Measurements from ENCODE around the gene MYO18B.
"Not testable (repeated sequence)": the region's sequence is repeated elsewhere in the genome, so short reads cannot be mapped to it uniquely, and the experiment has no call there.

Gene MYO18B

DNA sequence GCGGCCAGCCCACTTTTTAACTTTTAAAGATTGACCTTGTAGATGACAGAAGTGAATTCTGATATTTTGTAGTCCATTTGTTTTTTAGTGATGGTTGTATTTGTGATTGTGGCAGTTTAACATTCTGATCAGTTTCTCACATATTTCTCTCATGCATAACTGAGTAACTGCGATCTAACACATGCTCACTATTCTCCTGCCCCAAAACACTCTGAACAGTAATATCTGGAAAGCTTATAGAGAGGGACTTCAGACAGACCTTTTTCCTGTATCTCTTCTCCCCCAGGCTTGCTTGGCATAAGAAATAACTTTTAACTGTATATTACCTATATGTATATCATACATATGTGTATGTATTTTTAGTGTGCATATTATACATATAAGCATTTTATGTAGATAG, 37.3 kb upstream of the MYO18B start:
- TF ChIP-seq POLR2A (IDR thresholded peaks at IDR 0.05; ENCODE audit: low read depth, low read length): no peak
- FAIRE-seq: no peak
- no peak for DNase-seq (ENCODE audit: insufficient read length, low spot score)

DNA sequence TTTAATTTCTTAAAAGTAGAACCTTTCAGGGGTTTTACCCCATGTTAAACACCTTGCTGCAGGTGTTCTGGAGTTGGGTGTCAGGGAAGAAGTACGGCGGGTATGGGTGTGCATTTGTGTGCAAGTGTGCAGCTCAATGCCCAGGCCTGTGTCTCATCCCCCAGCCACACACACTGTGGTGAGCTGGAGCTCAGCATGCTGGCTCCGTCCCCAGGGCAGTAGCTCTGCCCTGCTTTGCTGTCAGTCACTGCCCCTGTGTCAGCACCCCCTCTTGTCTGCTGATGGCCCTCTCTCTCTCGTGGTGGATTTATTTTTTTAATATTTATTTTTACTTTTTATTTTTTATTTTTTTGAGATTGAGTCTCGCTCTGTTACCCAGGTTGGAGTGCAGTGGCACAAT, 35.8 kb upstream of the MYO18B start:
- FAIRE-seq: no peak
- no peak for TF ChIP-seq POLR2A (IDR thresholded peaks at IDR 0.05; ENCODE audit: low read depth, low read length)
- no peak for DNase-seq (ENCODE audit: insufficient read length, low spot score)

DNA sequence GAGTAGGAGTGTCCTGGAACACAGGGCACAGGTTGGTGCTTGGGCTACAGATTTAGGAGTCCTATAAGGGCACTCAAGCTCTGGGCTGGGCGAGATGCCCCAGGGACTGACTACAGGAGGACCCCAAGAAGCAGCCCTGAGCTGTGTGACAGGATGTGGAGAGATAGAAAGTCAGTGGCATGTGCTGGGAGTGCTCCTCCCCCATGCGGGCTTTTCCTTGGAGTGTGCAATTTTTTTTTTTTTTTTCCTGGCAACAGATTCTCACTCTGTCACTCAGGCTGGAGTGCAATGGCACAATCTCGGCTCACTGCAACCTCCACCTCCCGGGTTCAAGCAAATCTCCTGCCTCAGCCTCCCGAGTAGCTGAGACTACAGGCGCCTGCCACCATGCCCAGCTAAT, 33.6 kb upstream of the MYO18B start:
- FAIRE-seq; DNase-seq (ENCODE audit: insufficient read length, low spot score): not testable (repeated sequence)

DNA sequence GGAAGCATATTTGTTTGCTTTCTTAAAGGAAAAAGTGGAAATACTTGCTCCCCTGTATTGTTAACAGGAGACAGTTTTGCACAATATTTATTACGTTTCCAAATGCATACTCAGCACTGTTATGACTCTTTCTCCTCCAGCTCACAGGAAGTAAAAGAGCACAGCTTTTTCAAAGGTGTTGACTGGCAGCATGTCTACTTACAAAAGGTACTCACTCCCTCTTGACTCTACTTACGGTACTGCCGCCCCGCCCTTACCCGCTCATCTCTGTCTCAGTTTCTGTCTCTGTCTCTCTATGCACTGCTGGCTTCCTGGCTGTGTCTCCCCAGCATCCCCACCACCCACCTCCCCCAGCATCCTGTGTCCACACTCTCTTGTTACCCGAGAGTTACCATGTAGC, 32.2 kb upstream of the MYO18B start:
- no peak for DNase-seq (ENCODE audit: insufficient read length, low spot score)
- FAIRE-seq: no peak
- no peak for TF ChIP-seq POLR2A (IDR thresholded peaks at IDR 0.05; ENCODE audit: low read depth, low read length)

DNA sequence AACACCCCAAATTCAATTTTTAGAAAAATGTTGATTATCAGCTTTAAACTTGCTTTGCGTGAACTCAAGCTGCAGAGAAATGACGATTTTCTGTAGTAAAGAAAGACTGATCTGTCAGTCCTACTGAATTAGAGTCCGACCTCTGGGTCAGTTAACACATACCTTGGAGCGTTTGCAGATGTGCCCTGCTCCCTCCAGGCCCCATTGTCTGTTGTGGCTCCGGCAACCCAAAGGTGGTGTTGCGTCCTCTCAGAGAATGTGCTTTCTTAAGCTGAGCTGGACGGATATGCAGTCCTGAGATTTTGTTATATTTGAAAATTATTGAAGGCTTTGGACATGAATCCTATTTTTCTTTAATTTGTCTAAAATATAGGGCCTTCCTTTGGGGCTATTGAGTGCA, 31.5 kb upstream of the MYO18B start:
- TF ChIP-seq POLR2A (IDR thresholded peaks at IDR 0.05; ENCODE audit: low read depth, low read length): no peak
- FAIRE-seq (no peak), DNase-seq (ENCODE audit: insufficient read length, low spot score) (no peak)

DNA sequence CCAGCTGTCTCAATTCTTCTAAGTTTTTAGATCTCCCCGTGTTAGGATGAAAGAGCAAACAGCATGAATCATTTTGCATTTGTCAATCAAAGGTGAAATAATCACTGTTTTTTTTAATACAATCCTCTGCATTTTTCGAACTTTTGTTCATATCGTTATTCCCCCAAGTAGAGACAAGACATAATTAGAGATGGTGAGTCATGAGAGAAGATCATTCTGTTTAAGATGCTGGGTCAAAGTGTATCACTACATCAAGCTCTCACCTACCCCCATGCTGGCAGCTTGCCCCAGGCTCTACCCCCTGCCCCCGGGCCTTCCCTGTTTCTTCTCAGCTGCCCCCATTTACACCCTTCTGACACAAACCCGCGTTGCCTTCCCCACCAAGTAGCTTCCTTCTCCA, 30.5 kb upstream of the MYO18B start:
- FAIRE-seq: no peak
- no peak for TF ChIP-seq POLR2A (IDR thresholded peaks at IDR 0.05; ENCODE audit: low read depth, low read length)

DNA sequence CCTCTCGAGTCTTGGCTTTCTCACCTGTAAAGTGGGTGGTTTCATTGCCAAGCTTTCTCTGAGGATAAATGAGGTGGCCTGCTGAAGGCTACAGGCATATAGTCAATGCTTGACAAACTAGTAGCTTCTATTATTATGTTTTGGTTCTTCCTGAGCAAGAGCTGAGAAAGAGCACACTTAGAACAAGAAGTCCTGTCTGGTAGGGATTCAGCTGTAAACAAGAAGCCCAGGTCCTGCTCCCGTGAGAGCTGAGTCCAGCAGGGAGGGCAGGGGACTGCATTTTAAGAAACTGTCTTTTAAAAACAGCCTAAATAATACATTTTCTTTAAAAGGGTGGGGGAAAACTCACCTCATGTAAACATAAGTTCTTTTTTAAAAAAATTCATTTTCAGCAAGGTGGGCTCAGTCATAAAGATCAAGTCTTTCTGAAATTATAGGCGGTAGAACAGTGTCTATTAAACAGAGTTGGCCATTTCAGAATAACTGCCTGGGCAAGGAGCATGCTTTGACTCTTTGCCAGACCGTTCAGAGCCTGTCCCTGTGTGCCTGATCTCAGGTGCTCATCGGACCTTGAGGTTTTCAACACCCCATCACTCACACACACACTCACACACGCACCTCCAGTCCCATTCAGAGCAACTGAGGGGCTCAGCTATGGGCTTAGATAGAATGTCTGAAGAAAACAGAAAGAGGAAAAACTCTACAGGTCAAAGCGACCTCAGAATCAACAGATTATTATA, 29.2 kb upstream of the MYO18B start:
- DNase-seq (ENCODE audit: insufficient read length, low spot score): no peak
- no peak for FAIRE-seq
- TF ChIP-seq POLR2A (IDR thresholded peaks at IDR 0.05; ENCODE audit: low read depth, low read length): no peak

More for the DNA sequence above, 30.5 kb upstream of the MYO18B start:
- DNase-seq (ENCODE audit: insufficient read length, low spot score): no peak

DNA sequence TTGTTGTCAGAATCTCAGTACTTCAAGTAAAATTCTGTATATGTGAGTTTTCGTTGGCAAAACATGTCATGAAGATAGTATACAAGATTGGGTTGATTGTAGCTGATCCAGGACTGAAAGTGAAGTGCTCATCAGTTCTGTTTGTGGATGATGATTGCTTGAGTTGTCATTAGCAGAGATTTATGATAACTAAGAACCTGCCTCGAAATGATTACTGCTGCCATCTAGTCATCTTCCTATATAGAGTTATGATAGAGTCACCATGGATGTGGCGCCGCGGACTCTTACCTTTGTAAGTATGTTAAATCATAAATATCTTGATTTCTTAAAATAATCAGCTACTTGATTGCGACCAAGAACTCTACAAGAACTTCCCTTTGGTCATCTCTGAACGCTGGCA, 27.9 kb upstream of the MYO18B start:
- no peak for DNase-seq (ENCODE audit: insufficient read length, low spot score)
- no peak for TF ChIP-seq POLR2A (IDR thresholded peaks at IDR 0.05; ENCODE audit: low read depth, low read length)
- no peak for FAIRE-seq

DNA sequence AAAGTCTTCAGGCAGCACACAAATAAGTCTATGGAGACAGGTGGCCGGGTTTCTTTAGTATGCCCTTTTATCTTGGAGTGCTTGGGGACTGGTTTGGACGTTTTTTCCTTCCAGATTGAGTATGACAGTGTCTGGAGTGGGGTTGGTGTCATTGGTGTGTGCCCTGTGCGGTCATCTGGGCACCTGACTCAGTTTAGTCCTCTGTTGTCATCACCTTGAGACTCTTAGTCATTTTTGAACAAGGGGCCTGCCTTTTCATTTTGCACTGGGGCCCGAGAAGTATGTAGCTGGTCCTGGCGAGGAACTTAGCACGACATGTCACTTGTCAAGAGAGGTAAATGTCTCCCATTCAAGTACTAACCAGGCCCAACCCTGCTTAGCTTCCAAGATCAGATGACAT, 27.2 kb upstream of the MYO18B start:
- FAIRE-seq: no peak
- no peak for DNase-seq (ENCODE audit: insufficient read length, low spot score)
- TF ChIP-seq POLR2A (IDR thresholded peaks at IDR 0.05; ENCODE audit: low read depth, low read length): no peak

DNA sequence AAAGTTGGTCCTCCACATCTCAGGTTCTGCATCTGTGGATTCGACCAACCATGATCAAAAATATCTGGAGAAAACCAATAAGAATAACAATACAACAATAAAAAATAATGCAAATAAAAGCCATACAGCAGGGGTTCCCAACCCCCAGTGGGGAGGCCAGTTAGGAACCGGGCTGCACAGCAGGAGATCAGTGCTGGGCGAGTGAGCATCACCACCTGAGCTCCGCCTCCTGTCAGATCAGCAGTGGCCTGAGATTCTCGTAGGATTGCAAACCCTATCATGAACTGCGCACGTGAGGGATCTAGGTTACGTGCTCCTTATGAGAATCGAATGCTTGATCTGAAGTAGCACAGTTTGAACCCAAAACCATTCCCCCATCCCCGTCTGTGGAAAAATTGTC, 25.4 kb upstream of the MYO18B start:
- no peak for DNase-seq (ENCODE audit: insufficient read length, low spot score)
- FAIRE-seq: no peak
- TF ChIP-seq POLR2A (IDR thresholded peaks at IDR 0.05; ENCODE audit: low read depth, low read length): no peak

DNA sequence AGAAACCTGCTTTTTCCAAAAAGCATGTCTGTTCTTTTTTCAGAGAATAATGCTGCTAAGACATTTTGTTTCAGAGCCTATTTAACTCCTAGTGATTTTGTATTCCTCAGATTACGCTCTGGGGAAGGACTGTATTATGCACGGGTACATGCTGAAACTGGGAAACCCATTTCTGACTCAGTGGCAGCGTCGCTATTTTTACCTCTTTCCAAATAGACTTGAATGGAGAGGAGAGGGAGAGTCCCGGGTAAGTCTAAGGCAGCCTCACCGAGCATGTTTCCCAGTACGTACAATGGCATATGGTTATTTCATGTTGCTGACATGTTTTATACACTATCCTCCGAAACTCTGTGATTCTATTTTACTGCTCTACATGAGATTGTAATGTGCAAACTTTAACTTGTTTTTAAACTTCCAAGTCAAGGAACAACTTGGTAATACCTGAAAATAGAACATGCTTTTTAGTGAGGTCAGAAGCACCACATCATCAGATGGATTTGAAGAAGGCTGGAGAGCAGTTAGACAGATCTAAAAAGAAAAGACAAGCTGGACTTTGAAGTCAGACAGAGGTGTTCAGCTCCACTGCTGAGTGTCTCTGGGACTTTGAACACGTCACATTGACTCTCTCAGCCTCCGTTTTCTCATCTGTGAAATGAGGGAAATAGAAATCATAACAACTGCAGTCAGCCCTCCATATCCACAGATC, 23.7 kb upstream of the MYO18B start:
- FAIRE-seq: no peak
- no peak for TF ChIP-seq POLR2A (IDR thresholded peaks at IDR 0.05; ENCODE audit: low read depth, low read length)
- no peak for DNase-seq (ENCODE audit: insufficient read length, low spot score)

DNA sequence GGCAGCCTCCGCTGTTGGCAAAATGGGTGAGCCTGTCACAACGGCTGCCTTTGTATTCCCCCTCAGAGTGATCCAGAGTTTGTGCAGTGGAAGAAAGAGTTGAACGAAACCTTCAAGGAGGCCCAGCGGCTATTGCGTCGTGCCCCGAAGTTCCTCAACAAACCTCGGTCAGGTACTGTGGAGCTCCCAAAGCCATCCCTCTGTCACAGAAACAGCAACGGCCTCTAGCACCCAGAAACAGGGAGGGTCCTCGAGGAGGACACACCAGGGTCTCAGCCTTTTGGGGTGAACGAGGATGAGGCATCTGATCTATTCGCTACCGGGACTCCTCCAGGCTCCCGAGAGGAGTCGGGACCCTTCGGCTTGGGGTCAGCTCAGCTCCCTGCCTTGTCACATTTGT, 19.8 kb upstream of the MYO18B start:
- DNase-seq (ENCODE audit: insufficient read length, low spot score): no peak
- FAIRE-seq: no peak
- TF ChIP-seq POLR2A (IDR thresholded peaks at IDR 0.05; ENCODE audit: low read depth, low read length): no peak

DNA sequence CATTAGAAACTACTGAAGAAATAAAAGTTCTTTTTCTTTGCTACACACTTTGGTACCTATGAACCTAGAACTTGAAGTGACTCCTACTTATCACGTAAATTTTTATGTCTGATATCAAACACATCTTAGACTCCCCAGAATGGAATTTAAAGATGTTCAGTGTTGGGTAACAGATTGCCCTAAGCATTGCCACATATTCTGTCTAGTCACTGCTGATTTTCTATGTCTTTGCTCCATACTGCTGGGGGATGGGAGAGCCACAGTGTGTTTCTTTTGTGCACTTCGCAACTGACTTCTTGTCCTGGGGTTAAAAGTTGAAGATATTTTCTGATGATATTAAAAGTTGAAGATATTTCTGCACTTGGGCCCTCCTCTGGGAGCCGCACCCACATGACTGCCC, 19.4 kb upstream of the MYO18B start:
- DNase-seq (ENCODE audit: insufficient read length, low spot score): no peak
- no peak for TF ChIP-seq POLR2A (IDR thresholded peaks at IDR 0.05; ENCODE audit: low read depth, low read length)
- no peak for FAIRE-seq

DNA sequence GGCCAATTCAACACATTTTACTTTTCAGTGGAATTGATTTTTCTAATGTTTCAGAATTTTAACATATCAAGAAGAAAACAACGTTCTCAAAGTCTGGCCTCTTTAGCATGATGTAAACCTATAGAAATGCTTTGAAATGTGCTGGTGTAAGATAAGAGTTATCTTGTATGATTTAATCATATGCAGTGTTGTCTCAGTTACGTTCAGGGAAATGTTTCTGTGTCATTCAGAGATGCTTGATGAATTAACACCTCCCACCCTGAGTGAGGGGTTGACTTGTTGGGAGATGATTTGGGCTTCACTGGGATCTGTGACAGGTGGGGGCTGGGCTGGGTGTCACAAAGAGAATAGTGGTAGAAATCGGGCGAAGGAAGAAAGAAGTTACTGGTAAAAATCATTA, 15.7 kb upstream of the MYO18B start:
- no peak for DNase-seq (ENCODE audit: insufficient read length, low spot score)
- no peak for TF ChIP-seq POLR2A (IDR thresholded peaks at IDR 0.05; ENCODE audit: low read depth, low read length)
- no peak for FAIRE-seq

DNA sequence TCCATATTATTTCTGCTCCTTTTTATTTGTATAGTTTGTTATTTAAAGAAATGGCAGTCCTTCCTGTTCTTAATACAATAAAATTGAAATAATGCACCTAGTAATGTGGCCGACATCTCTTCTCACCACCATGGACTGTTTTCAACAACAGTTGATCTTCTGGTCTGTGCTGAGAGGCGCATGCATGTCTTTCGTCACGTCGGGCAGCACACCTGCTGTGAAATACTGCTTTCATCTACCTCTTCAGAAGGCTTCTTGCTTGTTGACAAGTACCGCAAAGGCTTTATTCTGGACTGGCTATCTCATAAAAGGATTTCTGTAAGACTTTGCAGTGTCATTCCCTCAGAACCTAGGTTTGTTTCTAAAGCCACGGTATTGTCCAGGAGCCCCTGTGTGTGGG, 13.9 kb upstream of the MYO18B start:
- FAIRE-seq (no peak), DNase-seq (ENCODE audit: insufficient read length, low spot score) (no peak)
- TF ChIP-seq POLR2A (IDR thresholded peaks at IDR 0.05; ENCODE audit: low read depth, low read length): no peak
